K562 (cell line): ENCODE results near the gene SGPP1. TPM values are rescaled to one million over a fixed set of nuclear protein-coding genes. Genes with fewer than 3 reads are reported as not detected.

Experiments
- ATAC-seq: fragments of 200-7000 bp; cut with Tn5 transposase; 3 replicates; pipeline ENCODE4 v1.9.1; 2020; ENCODE audit warnings: moderate library complexity
- Bru-seq: library from RNA; stranded (reverse); fragments of 400-500 nt; gene quantifications from one replicate; lab custom pipeline; 2021; lab: Mats Ljungman, UMichigan
- BruChase-seq, 2 experiments: library from RNA; stranded (reverse); fragments of 400-500 nt; gene quantifications; one replicate each; lab custom pipeline; 2021; lab: Mats Ljungman, UMichigan
- BruUV-seq: library from RNA; stranded (reverse); fragments of 400-500 nt; replicated peaks from 2 replicates; lab custom pipeline; 2021; lab: Mats Ljungman, UMichigan
- CTCF ChIA-PET: fragments of 300-600 bp; formaldehyde crosslinking; extraction: SDS; loops from one replicate; lab custom pipeline; 2021; ENCODE audit warnings: low intra/inter-chr PET ratio; lab: Yijun Ruan, JAX
- POLR2A ChIA-PET: fragments of 300-600, 350-650 bp; sonication (Branson Sonifier 250); formaldehyde crosslinking; extraction: SDS; loops from one replicate; lab custom pipeline; 2021; ENCODE audit warnings: antibody characterized with exemption, inconsistent platforms; lab: Yijun Ruan, JAX
- DNase-seq, 4 experiments: peaks; one replicate each; pipeline versions ENCODE4 v3.0.0 to v3.0.0-alpha.2; 2011 to 2018; ENCODE audit warnings: low spot score in 3 of 4, mixed read lengths in 3 of 4; ENCODE audit errors: extremely low read depth in 1 of 4
- FAIRE-seq: peaks from 2 replicates; lab custom pipeline; 2011; peaks lifted over from hg19 to GRCh38; lab: Jason Lieb, UNC
- H2AFZ ChIP-seq: 2 replicates; pipeline ENCODE4 v1.6.0; 2011; ENCODE audit warnings: low read depth, low read length, control low read depth, inconsistent platforms
- H3K27ac ChIP-seq: fragments of 200-600 bp; 3 replicates; pipeline ENCODE4 v1.8.0; 2011; ENCODE audit warnings: low read depth, mild to moderate bottlenecking, control low read depth, inconsistent platforms, low read length, moderate library complexity, mixed read lengths; ENCODE audit errors: extremely low read depth
- H3K27me3 ChIP-seq, 2 experiments: fragments of 300-600 bp in 1 of 2; 2 replicates in 1 of 2; 3 replicates in 1 of 2; pipeline versions ENCODE4 v1.6.0 to v1.8.0; 2011; ENCODE audit warnings: inconsistent platforms in 2 of 2, low read length in 2 of 2, mild to moderate bottlenecking in 1 of 2, mixed read lengths in 1 of 2, moderate library complexity in 1 of 2; ENCODE audit not compliant: control insufficient read depth in 2 of 2, insufficient read depth in 2 of 2
- H3K36me3 ChIP-seq: fragments of 300-600 bp; 3 replicates; pipeline ENCODE4 v1.8.0; 2011; ENCODE audit warnings: mild to moderate bottlenecking, low read length, inconsistent platforms; ENCODE audit not compliant: control insufficient read depth, insufficient read depth
- H3K4me1 ChIP-seq, 2 experiments: fragments of 200-600 bp in 1 of 2; replicated peaks in 1 of 2; 2 replicates in 1 of 2; 3 replicates in 1 of 2; pipeline versions ENCODE4 v1.5.1 to v1.8.0; 2011; ENCODE audit warnings: inconsistent platforms in 2 of 2, low read length in 2 of 2, mild to moderate bottlenecking in 1 of 2, mixed read lengths in 1 of 2, moderate library complexity in 1 of 2; ENCODE audit not compliant: control insufficient read depth in 2 of 2, insufficient read depth in 2 of 2
- H3K4me2 ChIP-seq: 2 replicates; pipeline ENCODE4 v1.6.1; 2011; ENCODE audit warnings: low read length, control low read depth, inconsistent platforms, mixed read lengths; ENCODE audit not compliant: insufficient read depth
- H3K4me3 ChIP-seq: fragments of 200-600 bp; sonication (generic), shearing (Covaris generic); 2 replicates; pipeline ENCODE4 v1.5.1; 2016; ENCODE audit warnings: control low read depth, inconsistent platforms
- H3K79me2 ChIP-seq: fragments of 200-600 bp; 3 replicates; pipeline ENCODE4 v1.8.0; 2011; ENCODE audit warnings: low read length, inconsistent platforms; ENCODE audit not compliant: control insufficient read depth, insufficient read depth
- H3K9ac ChIP-seq, 2 experiments: 2 replicates each; pipeline versions ENCODE4 v1.6.0 to v1.6.1; 2011; ENCODE audit warnings: low read depth in 2 of 2, low read length in 2 of 2, control low read depth in 1 of 2, inconsistent platforms in 1 of 2, mild to moderate bottlenecking in 1 of 2, mixed read lengths in 1 of 2; ENCODE audit not compliant: insufficient read depth in 1 of 2
- H3K9me1 ChIP-seq: one replicate; pipeline ENCODE4 v1.6.0; 2011; ENCODE audit warnings: inconsistent platforms, mild to moderate bottlenecking, low read length, moderate library complexity; ENCODE audit not compliant: control insufficient read depth, insufficient read depth
- H3K9me3 ChIP-seq: replicated peaks from 2 replicates; pipeline ENCODE4 v1.5.1; 2011; ENCODE audit warnings: low read depth, low read length, inconsistent platforms; ENCODE audit not compliant: control insufficient read depth, insufficient read depth
- H4K20me1 ChIP-seq: replicated peaks from 2 replicates; pipeline ENCODE4 v1.6.1; 2011; ENCODE audit warnings: low read length, inconsistent platforms, mixed read lengths; ENCODE audit not compliant: control insufficient read depth, insufficient read depth
- CREB5 ChIP-seq: fragments of 250-450 bp; sonication (Bioruptor Pico); IDR thresholded peaks from 2 replicates; pipeline ENCODE4 v1.5.0; 2020; ENCODE audit warnings: mild to moderate bottlenecking
- ELK1 ChIP-seq: sonication (generic); formaldehyde crosslinking; IDR thresholded peaks from 2 replicates; pipeline ENCODE4 v1.8.1; 2022; ENCODE audit warnings: missing genetic modification reagents
- ERF ChIP-seq: fragments of 450-650 bp; formaldehyde crosslinking; IDR thresholded peaks from 2 replicates; pipeline ENCODE4 v1.4.0; 2020; ENCODE audit warnings: mild to moderate bottlenecking, mixed read lengths
- MYBL2 ChIP-seq, 2 experiments: fragments of 450-650 bp in 1 of 2; sonication (generic) in 1 of 2; formaldehyde crosslinking in 1 of 2; IDR thresholded peaks; 2 replicates each; pipeline versions ENCODE4 v1.6.1 to v1.8.1; 2017 to 2022; ENCODE audit warnings: borderline replicate concordance in 1 of 2, inconsistent platforms in 1 of 2, low read depth in 1 of 2, mild to moderate bottlenecking in 1 of 2, missing genetic modification reagents in 1 of 2, moderate library complexity in 1 of 2
- RFX7 ChIP-seq: fragments of 250-450 bp; sonication (Bioruptor Pico); IDR thresholded peaks from 2 replicates; pipeline ENCODE4 v1.5.1; 2021; ENCODE audit warnings: mild to moderate bottlenecking
- ZBTB26 ChIP-seq: fragments of 450-650 bp; formaldehyde crosslinking; IDR thresholded peaks from 2 replicates; pipeline ENCODE4 v1.4.0; 2022; ENCODE audit warnings: missing genetic modification characterization
- ZBTB33 ChIP-seq: sonication (generic); formaldehyde crosslinking; IDR thresholded peaks from 2 replicates; pipeline ENCODE4 v1.8.1; 2023; ENCODE audit warnings: mild to moderate bottlenecking, missing genetic modification reagents
- WGBS: fragments of 100-300 bp; shearing (Covaris generic); methylation state at CpG from one replicate; pipeline ENCODE4 v1.1.6; 2016; ENCODE audit warnings: low coverage, mixed read lengths; ENCODE audit not compliant: insufficient coverage; ENCODE audit errors: missing lambda C conversion rate; 5-methylcytosine and 5-hydroxymethylcytosine counted together
- in situ Hi-C: fragments of 300-500 bp; cut with MboI; formaldehyde crosslinking; loops from 4 replicates; pipeline ENCODE4 v1.15.0; 2018; ENCODE audit warnings: inconsistent platforms, mixed read lengths
- intact Hi-C: fragments of 100-400 bp; cut with micrococcal nuclease; formaldehyde crosslinking; loops from 2 replicates; pipeline ENCODE4 v1.14.2; 2022
- long read RNA-seq, 3 experiments: library from polyadenylated mRNA in 2 of 3; library from RNA in 1 of 3; unstranded in 2 of 3; stranded (forward) in 1 of 3; transcript quantifications; one replicate each; pipeline ENCODE4 v2.0.0, GENCODE V29; 2019 to 2022
- polyA minus RNA-seq, 3 experiments: library from RNA; depleted of rRNA, polyadenylated mRNA; stranded (reverse); fragments of >200 nt; gene quantifications; 2 replicates each; pipeline ENCODE4 v1.2.3, GENCODE V29; 2011
- polyA plus RNA-seq, 8 experiments: library from polyadenylated mRNA; depleted of rRNA in 4 of 8; stranded (reverse) in 5 of 8; unstranded in 3 of 8; fragments of >200 nt; fragmentation: Nextera tagmentation in 2 of 8; fragmentation: Illumina TruSeq in 1 of 8; extraction: Ambion mirVana in 2 of 8; extraction: Trizol in 1 of 8; gene quantifications; 2 replicates each; pipeline versions ENCODE4 v1.2.1 to v1.2.3, GENCODE V29; 2011 to 2014; ENCODE audit warnings: inconsistent platforms in 1 of 8, missing spikeins in 1 of 8
- total RNA-seq, 7 experiments: library from RNA; depleted of rRNA in 6 of 7; stranded (reverse); fragments of >200 nt in 6 of 7; fragmentation: Illumina TruSeq in 2 of 7; extraction: Trizol in 2 of 7; gene quantifications; 2 replicates each; pipeline versions ENCODE4 v1.2.1 to v1.2.3, GENCODE V29; 2011 to 2021; ENCODE audit warnings: low replicate concordance in 1 of 7

Gene SGPP1
- 5.0 and 9.6 TPM in 2 replicates for total RNA-seq (2011; cell fraction: chromatin; rRNA removed; ENCODE audit: low replicate concordance)
- 4.3 and 5.8 TPM in 2 replicates for total RNA-seq (2011; cell fraction: nucleolus; rRNA removed)
- 9.2 and 12.7 TPM in 2 replicates for total RNA-seq (2011; cell fraction: nucleoplasm; rRNA removed)
- total RNA-seq (2014; rRNA removed) (5.6 and 6.9 TPM in 2 replicates), total RNA-seq (2014; rRNA removed; fragmentation: Illumina TruSeq; extraction: Trizol) (7.3 and 8.0 TPM in 2 replicates), total RNA-seq (2015; rRNA removed; fragmentation: Illumina TruSeq; extraction: Trizol) (6.0 and 6.5 TPM in 2 replicates), total RNA-seq (2021) (6.5 and 6.9 TPM in 2 replicates), polyA plus RNA-seq (2011; rRNA removed) (3.9 and 4.9 TPM in 2 replicates), polyA plus RNA-seq (2014; fragmentation: Illumina TruSeq; extraction: Trizol) (4.9 and 6.0 TPM in 2 replicates), polyA plus RNA-seq (2014; fragmentation: Nextera tagmentation; extraction: Ambion mirVana) (1 to 10 TPM; 2.2 to 2.8 TPM), polyA plus RNA-seq (2014; rRNA removed) (4.7 and 5.2 TPM in 2 replicates), polyA minus RNA-seq (2011; rRNA and poly(A)+ RNA removed) (2.7 and 3.4 TPM in 2 replicates), Bru-seq, nascent RNA (percentile 63 among the genes with signal in this experiment), BruChase-seq, experiment 1, labeled RNA remaining after a 2-hour chase (percentile 69 among the genes with signal in this experiment), BruChase-seq, experiment 2, labeled RNA remaining after a 6-hour chase (percentile 72 among the genes with signal in this experiment)
- 2.4 and 3.8 TPM in 2 replicates for polyA plus RNA-seq (2011; cell fraction: cytosol; rRNA removed)
- polyA plus RNA-seq (2011; cell fraction: nucleus; rRNA removed): 1.6 and 2.6 TPM in 2 replicates
- polyA plus RNA-seq (2012): 4.5 and 7.9 TPM in 2 replicates
- 2.0 and 2.5 TPM in 2 replicates for polyA minus RNA-seq (2011; cell fraction: cytosol; rRNA and poly(A)+ RNA removed)
- polyA minus RNA-seq (2011; cell fraction: nucleus; rRNA and poly(A)+ RNA removed): 2.7 TPM in 2 replicates
- long read RNA-seq, experiment 1, transcript SGPP1-201 (3 exons, 3,312 nt): major isoform, 38 of 40 reads
- long read RNA-seq, experiment 1, partial matches to known transcripts: 0 of 40 reads
- long read RNA-seq, experiment 1, other reads (novel, unspliced or antisense): 2 of 40 reads
- long read RNA-seq, experiment 2, partial matches to known transcripts: 0 of 4 reads
- long read RNA-seq, experiment 2, other reads (novel, unspliced or antisense): 3 of 4 reads
- long read RNA-seq, experiment 3, partial matches to known transcripts: 0 of 1 reads
- long read RNA-seq, experiment 3, other reads (novel, unspliced or antisense): 0 of 1 reads

GRCh38 chr14:63727736-63728728 is at the start of gene SGPP1:
Gene SGPP1 (minus strand): TSS chr14:63728065. CDS start chr14:63727944, 121 bp downstream.
- DNase-seq (peak; percentile 81 to 90 (median 88)), FAIRE-seq (no peak), ATAC-seq (peak; percentile 88)
- Histone ChIP-seq H3K36me3 (no peaks in the 10 kb centered on the region), H3K9ac (peak within 1 kb of the TSS; percentile 69 to 97), H3K79me2 (peaks cover 32% of the 10 kb centered on the region), H3K9me1 (no peaks in the 10 kb centered on the region), H3K4me2 (peak within 1 kb of the TSS; percentile 89), H2AFZ (peak within 1 kb of the TSS; percentile 96), H3K9me3 (no peaks in the 10 kb centered on the region), H3K4me1 (peaks cover 0 to 11% of the 10 kb centered on the region in 2 experiments; a peak in 2 of 5 replicates), H3K4me3 (peak within 1 kb of the TSS; percentile 88), H3K27ac (peak within 1 kb of the TSS; percentile 66), H4K20me1 (no peaks in the 10 kb centered on the region), H3K27me3 (no peaks in the 10 kb centered on the region)
- CTCF ChIA-PET: interaction anchor here (1.6 kb wide), 1 partner anchor 42 kb away, joined by 6 read pairs; no protein-coding TSS in a partner anchor
- in situ Hi-C loops: no loop called here
- 16% methylated on average over 18 of the region's 88 CpGs for WGBS
- POLR2A ChIA-PET: interaction anchor here (0.7 to 0.9 kb wide), 2 partner anchors 10 to 16 kb away, joined by 3 to 4 read pairs; no protein-coding TSS in a partner anchor
- BruUV-seq: no TSS peak
- intact Hi-C loops: loop anchor here (2.0 kb wide), 1 partner anchor 85 kb away; no protein-coding TSS in a partner anchor
- TF ChIP-seq ZBTB33 (no peak), RFX7 (CRISPR knock-in tag) (no peak), MYBL2 (IDR thresholded peaks at IDR 0.05; ENCODE audit: low read depth) (no peak), MYBL2 (CRISPR knock-in tag; IDR thresholded peaks at IDR 0.05; ENCODE audit: borderline replicate concordance) (no peak), CREB5 (CRISPR knock-in tag) (no peak), ELK1 (CRISPR knock-in tag) (no peak), ERF (CRISPR knock-in tag) (no peak), ZBTB26 (CRISPR knock-in tag) (no peak)
